Measurements from ENCODE around the gene GALNT6. TPM values are rescaled to one million over a fixed set of nuclear protein-coding genes. Genes with fewer than 3 reads are reported as not detected.

GALNT6 gene
- total and polyA plus RNA-seq, 2 donors (not counting 3 experiments of a cell fraction or from before 2014, with no cell fraction given): 18.7 to 39.2 TPM

GRCh38 chr12:51389302-51389999, 1.8 kb downstream of the GALNT6 start:
- Histone ChIP-seq H3K79me2 (ENCODE audit: control insufficient read depth, insufficient read depth, low read length) (peaks cover 8% of the 10 kb centered on the region), H3K9me1 (replicated peaks; ENCODE audit: control insufficient read depth, extremely low read depth, insufficient read depth, low read length) (no peaks in the 10 kb centered on the region), H3K4me2 (ENCODE audit: insufficient read depth, low read length) (no peak overlapping the region), H3K27ac (ENCODE audit: insufficient read depth, low read depth, low read length) (no peak overlapping the region), H3K36me3 (ENCODE audit: control insufficient read depth in 2 of 2, extremely low read depth in 1 of 2, insufficient read depth in 2 of 2, low read length in 2 of 2) (no peaks in the 10 kb centered on the region), H3K9me3 (replicated peaks; ENCODE audit: control insufficient read depth, insufficient read depth, low read length) (no peaks in the 10 kb centered on the region), H3K4me3 (replicated peaks in 1 of 3; ENCODE audit: insufficient read depth in 1 of 3, low read depth in 1 of 3, low read length in 3 of 3) (no peak overlapping the region), H3K9ac (replicated peaks; ENCODE audit: extremely low read depth, insufficient read depth, low read length) (no peak overlapping the region), H3K4me1 (ENCODE audit: control insufficient read depth, extremely low read depth, insufficient read depth, low read length) (peaks cover 27% of the 10 kb centered on the region), H2AFZ (ENCODE audit: low read depth, low read length) (no peak overlapping the region), H3K27me3 (ENCODE audit: control insufficient read depth in 2 of 2, insufficient read depth in 2 of 2, low read length in 2 of 2) (no peaks in the 10 kb centered on the region), H4K20me1 (replicated peaks; ENCODE audit: control insufficient read depth, extremely low read depth, insufficient read depth, low read length) (no peaks in the 10 kb centered on the region)
- no TSS peak for BruUV-seq (replicated peaks)
- TF ChIP-seq JUN (IDR thresholded peaks at IDR 0.05; ENCODE audit: borderline replicate concordance, insufficient read depth, insufficient read length, low read depth) (no peak), POLR2AphosphoS5 (IDR thresholded peaks at IDR 0.05; ENCODE audit: insufficient read depth, low read depth, low read length) (no peak), MYC (IDR thresholded peaks at IDR 0.05; ENCODE audit: low read depth, low read length) (no peak), EZH2 (IDR thresholded peaks at IDR 0.05; ENCODE audit: borderline replicate concordance, low read depth, low read length, severe bottlenecking) (no peak), MAX (IDR thresholded peaks at IDR 0.05; ENCODE audit: insufficient read depth, insufficient read length) (no peak), POLR2A (IDR thresholded peaks at IDR 0.05; ENCODE audit: low read depth, low read length) (no peak), CTCF (IDR thresholded peaks at IDR 0.05; ENCODE audit: extremely low read depth in 1 of 2, insufficient read depth in 1 of 2, low read depth in 1 of 2, low read length in 2 of 2) (no peak), GATA2 (IDR thresholded peaks at IDR 0.05; ENCODE audit: insufficient read depth, insufficient read length, low read depth, low read length) (no peak), FOS (IDR thresholded peaks at IDR 0.05; ENCODE audit: borderline replicate concordance, insufficient read depth, low read length) (no peak)
- DNase-seq (ENCODE audit: low read depth, low spot score) (no peak), FAIRE-seq (peak; percentile 37)
- intact Hi-C loops (cut with micrococcal nuclease): no loop called here
- ChIA-PET POLR2A (no interaction called here), CTCF (interaction anchor here (0.9 to 2.8 kb wide), 5 partner anchors 13 to 486 kb away, joined by 3 to 9 read pairs (median 4); no protein-coding TSS in a partner anchor)
- dilution Hi-C loops (cut with MboI; ENCODE audit: extremely low pct_ligation_motif_present, low sequenced_read_pairs): no loop called here
